Measurements from ENCODE around the gene SMAD9. TPM values are rescaled to one million over a fixed set of nuclear protein-coding genes. Genes with fewer than 3 reads are reported as not detected.

Gene SMAD9
- total and polyA plus RNA-seq, 2 of the 13 experiments (the other 11 are each of a cell fraction or from before 2014, with no cell fraction given): 4.2 to 7.7 TPM

- TF ChIP-seq, protein P1, sequence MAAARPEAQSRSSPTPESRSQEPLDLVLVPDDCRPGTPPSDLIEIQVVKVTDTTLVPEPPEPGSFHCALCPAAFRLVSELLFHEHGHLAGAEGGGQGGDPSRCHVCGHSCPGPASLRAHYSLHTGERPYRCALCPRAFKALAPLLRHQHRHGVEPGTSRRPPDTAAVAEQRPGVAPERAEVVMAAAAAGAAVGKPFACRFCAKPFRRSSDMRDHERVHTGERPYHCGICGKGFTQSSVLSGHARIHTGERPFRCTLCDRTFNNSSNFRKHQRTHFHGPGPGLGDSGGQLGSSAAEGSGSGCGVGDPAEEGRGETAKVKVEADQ (CRISPR knock-in tag; IDR thresholded peaks at IDR 0.05; ENCODE audit: borderline replicate concordance): no peak
- TF ChIP-seq TGIF2 (CRISPR knock-in tag; IDR thresholded peaks at IDR 0.05) (no peak), MBD4 (IDR thresholded peaks at IDR 0.05; ENCODE audit: borderline replicate concordance, low read length) (no peak)
Observed at GRCh38 chr13:36795463-36795862, 124.6 kb downstream of the SMAD9 start (continued).

Other genes with a start within 250 kb of the SMAD9 start
- not detected in 2 replicates for gene SERTM1, start 246.2 kb downstream of the SMAD9 start, total RNA-seq (2016; rRNA removed; fragmentation: Illumina TruSeq; extraction: Trizol)
- not detected in 2 replicates for gene SERTM1, start 246.2 kb downstream of the SMAD9 start, polyA plus RNA-seq (2011; rRNA removed)
- 1.8 and 4.4 TPM in 2 replicates for gene RFXAP, start 101.0 kb downstream of the SMAD9 start, total RNA-seq (2016; rRNA removed; fragmentation: Illumina TruSeq; extraction: Trizol)
- 6.9 and 7.9 TPM in 2 replicates for gene RFXAP, start 101.0 kb downstream of the SMAD9 start, polyA plus RNA-seq (2011; rRNA removed)
- 29.0 and 51.1 TPM in 2 replicates for gene ALG5, start 79.1 kb upstream of the SMAD9 start, total RNA-seq (2016; rRNA removed; fragmentation: Illumina TruSeq; extraction: Trizol)
- 24.5 and 27.8 TPM in 2 replicates for gene ALG5, start 79.1 kb upstream of the SMAD9 start, polyA plus RNA-seq (2011; rRNA removed)
- 95.8 and 128 TPM in 2 replicates for gene EXOSC8, start 80.5 kb upstream of the SMAD9 start, total RNA-seq (2016; rRNA removed; fragmentation: Illumina TruSeq; extraction: Trizol)
- 28.2 and 38.6 TPM in 2 replicates for gene EXOSC8, start 80.5 kb upstream of the SMAD9 start, polyA plus RNA-seq (2011; rRNA removed)
- 33.9 and 35.0 TPM in 2 replicates for gene SUPT20H, start 139.4 kb upstream of the SMAD9 start, total RNA-seq (2016; rRNA removed; fragmentation: Illumina TruSeq; extraction: Trizol)
- gene SUPT20H, start 139.4 kb upstream of the SMAD9 start, polyA plus RNA-seq (2011; rRNA removed): 52.1 and 63.6 TPM in 2 replicates
- not detected in 2 replicates for gene CSNK1A1L, start 185.4 kb upstream of the SMAD9 start, total RNA-seq (2016; rRNA removed; fragmentation: Illumina TruSeq; extraction: Trizol)
- gene CSNK1A1L, start 185.4 kb upstream of the SMAD9 start, polyA plus RNA-seq (2011; rRNA removed): not detected in 2 replicates

Data from HepG2 (cell line).